ENCODE measurements around the gene FAT1.

FAT1 gene

GRCh38 chr4:186586205-186586604, 137.5 kb downstream of the FAT1 start:
- peak overlapping the region; percentile 53 for H3K27ac Mint-ChIP-seq
- H3K4me1 Mint-ChIP-seq: no peaks in the 10 kb centered on the region
- TF ChIP-seq CTCF (IDR thresholded peaks at IDR 0.05): no peak
- H3K4me3 Mint-ChIP-seq: no peak overlapping the region
- H3K36me3 Mint-ChIP-seq (ENCODE audit: low read depth): peaks cover 70% of the 10 kb centered on the region
- no peaks in the 10 kb centered on the region for H3K27me3 Mint-ChIP-seq (ENCODE audit: low read depth, poor library complexity)
- no peak for DNase-seq
- H3K9me3 Mint-ChIP-seq: peaks cover 21% of the 10 kb centered on the region

- TF ChIP-seq CTCF (IDR thresholded peaks at IDR 0.05): no peak
- Mint-ChIP-seq H3K4me1 (peaks cover 4% of the 10 kb centered on the region), H3K9me3 (peaks cover 21% of the 10 kb centered on the region), H3K27ac (peak overlapping the region; percentile 11), H3K36me3 (ENCODE audit: low read depth) (peaks cover 79% of the 10 kb centered on the region), H3K27me3 (ENCODE audit: low read depth, poor library complexity) (peaks cover 5% of the 10 kb centered on the region), H3K4me3 (no peak overlapping the region)
- no peak for DNase-seq
Observed at GRCh38 chr4:186584912-186585311, 138.7 kb downstream of the FAT1 start.

GRCh38 chr4:186581421-186581820, 142.2 kb downstream of the FAT1 start:
- Mint-ChIP-seq H3K27ac (no peak overlapping the region), H3K4me3 (no peak overlapping the region), H3K9me3 (peaks cover 21% of the 10 kb centered on the region), H3K36me3 (ENCODE audit: low read depth) (peaks cover 60% of the 10 kb centered on the region), H3K27me3 (ENCODE audit: low read depth, poor library complexity) (peaks cover 5% of the 10 kb centered on the region), H3K4me1 (peaks cover 10% of the 10 kb centered on the region)
- DNase-seq: no peak
- TF ChIP-seq CTCF (IDR thresholded peaks at IDR 0.05): no peak

GRCh38 chr4:186580669-186581068, 143.0 kb downstream of the FAT1 start:
- TF ChIP-seq CTCF (IDR thresholded peaks at IDR 0.05): no peak
- H3K4me3 Mint-ChIP-seq: no peak overlapping the region
- H3K36me3 Mint-ChIP-seq (ENCODE audit: low read depth): peaks cover 57% of the 10 kb centered on the region
- no peak overlapping the region for H3K27ac Mint-ChIP-seq
- peaks cover 10% of the 10 kb centered on the region for H3K4me1 Mint-ChIP-seq
- no peak for DNase-seq
- H3K27me3 Mint-ChIP-seq (ENCODE audit: low read depth, poor library complexity): peaks cover 5% of the 10 kb centered on the region
- peaks cover 21% of the 10 kb centered on the region for H3K9me3 Mint-ChIP-seq

GRCh38 chr4:186570193-186570996, 153.3 kb downstream of the FAT1 start:
- H3K9me3 Mint-ChIP-seq: no peaks in the 10 kb centered on the region
- H3K4me3 Mint-ChIP-seq: no peak overlapping the region
- peak overlapping the region; percentile 76 for H3K27ac Mint-ChIP-seq

More at GRCh38 chr4:186570193-186570996, 153.3 kb downstream of the FAT1 start:
- Mint-ChIP-seq H3K36me3 (ENCODE audit: low read depth) (no peaks in the 10 kb centered on the region), H3K27me3 (ENCODE audit: low read depth, poor library complexity) (peaks cover 6% of the 10 kb centered on the region), H3K4me1 (peaks cover 22% of the 10 kb centered on the region)
- DNase-seq: peak; percentile 12
- TF ChIP-seq CTCF (IDR thresholded peaks at IDR 0.05): no peak

All from nephron progenitor cell (in vitro differentiated cells).